Coronary artery (tissue), 2 donors: Measurements from ENCODE around the gene PRKCH.
A peak's percentile ranks its signal among the peaks of the same experiment; 100 is the strongest.

Source experiments
- DNase-seq: peaks from one replicate; pipeline ENCODE4 v3.0.0-alpha.2; 2017; ENCODE audit warnings: low spot score
- H3K27ac ChIP-seq, 2 donors: fragments of 200-600 bp; sonication (generic); one replicate each; pipeline ENCODE4 v1.5.1; 2016 to 2019
- H3K4me3 ChIP-seq: fragments of 200-600 bp; sonication (generic); 2 replicates; pipeline ENCODE4 v1.5.1; 2016; ENCODE audit warnings: mild to moderate bottlenecking, moderate library complexity
- TF ChIP-seq, protein P1 (sequence below): fragments of 200-600 bp; sonication (generic); IDR thresholded peaks from one replicate; pipeline ENCODE4 v1.5.1; 2019; ENCODE audit warnings: antibody characterized with exemption

PRKCH gene

DNA sequence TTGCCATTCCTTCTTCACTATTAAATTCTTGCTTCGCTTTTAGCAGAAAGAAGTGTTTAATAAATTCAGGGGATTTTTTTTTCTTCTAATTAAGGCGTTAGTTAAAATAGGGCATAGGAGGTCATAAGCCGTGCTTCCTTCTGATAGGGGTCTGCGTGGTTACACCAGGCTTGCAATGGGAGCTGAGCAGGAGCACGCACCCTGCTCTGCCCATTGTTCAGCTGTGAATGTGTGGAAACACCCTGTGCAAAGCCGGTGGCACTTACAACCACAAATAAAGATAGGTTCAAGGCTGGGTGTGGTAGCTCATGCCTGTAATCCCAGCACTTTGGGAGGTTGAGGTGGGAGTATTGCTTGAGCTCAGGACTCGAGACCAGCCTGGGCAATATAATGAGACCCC, 162.1 kb downstream of the PRKCH start:
- DNase-seq: no peak
- TF ChIP-seq, protein P1, sequence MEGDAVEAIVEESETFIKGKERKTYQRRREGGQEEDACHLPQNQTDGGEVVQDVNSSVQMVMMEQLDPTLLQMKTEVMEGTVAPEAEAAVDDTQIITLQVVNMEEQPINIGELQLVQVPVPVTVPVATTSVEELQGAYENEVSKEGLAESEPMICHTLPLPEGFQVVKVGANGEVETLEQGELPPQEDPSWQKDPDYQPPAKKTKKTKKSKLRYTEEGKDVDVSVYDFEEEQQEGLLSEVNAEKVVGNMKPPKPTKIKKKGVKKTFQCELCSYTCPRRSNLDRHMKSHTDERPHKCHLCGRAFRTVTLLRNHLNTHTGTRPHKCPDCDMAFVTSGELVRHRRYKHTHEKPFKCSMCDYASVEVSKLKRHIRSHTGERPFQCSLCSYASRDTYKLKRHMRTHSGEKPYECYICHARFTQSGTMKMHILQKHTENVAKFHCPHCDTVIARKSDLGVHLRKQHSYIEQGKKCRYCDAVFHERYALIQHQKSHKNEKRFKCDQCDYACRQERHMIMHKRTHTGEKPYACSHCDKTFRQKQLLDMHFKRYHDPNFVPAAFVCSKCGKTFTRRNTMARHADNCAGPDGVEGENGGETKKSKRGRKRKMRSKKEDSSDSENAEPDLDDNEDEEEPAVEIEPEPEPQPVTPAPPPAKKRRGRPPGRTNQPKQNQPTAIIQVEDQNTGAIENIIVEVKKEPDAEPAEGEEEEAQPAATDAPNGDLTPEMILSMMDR: no peak
- Histone ChIP-seq H3K4me3 (no peak overlapping the region), H3K27ac (no peak overlapping the region)

DNA sequence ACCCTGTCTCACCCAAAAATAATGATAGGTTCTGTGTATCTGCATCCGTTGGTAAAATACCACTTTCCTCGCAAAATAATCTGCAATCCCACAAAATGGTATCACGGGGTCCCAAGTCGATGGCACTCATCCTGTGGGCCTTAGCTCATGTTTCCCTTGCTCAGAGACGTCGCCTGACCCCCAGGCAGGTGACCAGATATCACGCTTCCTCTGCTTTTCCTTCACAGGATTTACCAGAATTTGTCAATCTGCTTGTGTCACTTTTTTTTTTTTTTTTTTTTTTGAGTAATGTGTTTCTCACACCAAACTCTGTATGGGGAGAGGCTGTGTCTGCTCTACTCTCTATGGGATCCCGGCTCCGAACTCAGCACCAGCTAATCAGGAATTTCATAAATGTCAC, 162.7 kb downstream of the PRKCH start:
- TF ChIP-seq, protein P1: no peak
- Histone ChIP-seq H3K4me3 (no peak overlapping the region), H3K27ac (no peak overlapping the region)
- no peak for DNase-seq

- Histone ChIP-seq H3K4me3 (no peak overlapping the region), H3K27ac (no peak overlapping the region)
- no peak for DNase-seq
- TF ChIP-seq, protein P1: no peak
Observed at GRCh38 chr14:61484826-61485584, 163.6 kb downstream of the PRKCH start.

- Histone ChIP-seq H3K27ac (no peak overlapping the region), H3K4me3 (no peak overlapping the region)
- no peak for DNase-seq
- TF ChIP-seq, protein P1: no peak
Observed at GRCh38 chr14:61485661-61486060, 164.3 kb downstream of the PRKCH start.

- TF ChIP-seq, protein P1: no peak
- no peak for DNase-seq
- no peak overlapping the region for H3K27ac ChIP-seq
- no peak overlapping the region for H3K4me3 ChIP-seq
Observed at GRCh38 chr14:61486930-61487495, 165.6 kb downstream of the PRKCH start.

- TF ChIP-seq, protein P1: no peak
- peak overlapping the region in 1 of 2 donors; percentile 54 for H3K27ac ChIP-seq
- H3K4me3 ChIP-seq: no peak overlapping the region
- no peak for DNase-seq
Observed at GRCh38 chr14:61488417-61489401, 167.3 kb downstream of the PRKCH start.
